WTC11 (cell line): ENCODE measurements around the gene DUSP15. TPM values are rescaled to one million over a fixed set of nuclear protein-coding genes. Genes with fewer than 3 reads are reported as not detected.

Source experiments
- ATAC-seq: fragments of 200-7000 bp; cut with Tn5 transposase; 2 replicates; pipeline ENCODE4 v1.10.0; 2021; ENCODE audit warnings: mild to moderate bottlenecking, moderate library complexity
- CTCF ChIA-PET: fragments of 300-600 bp; sonication (Branson Sonifier 250); formaldehyde crosslinking; loops from one replicate; lab custom pipeline; 2021; ENCODE audit warnings: antibody characterized with exemption; lab: Charles Lee
- POLR2A ChIA-PET: fragments of 350-600 bp; sonication (Branson Sonifier 250); formaldehyde crosslinking; loops from one replicate; lab custom pipeline; 2021; ENCODE audit warnings: antibody characterized with exemption; lab: Charles Lee
- DNase-seq: peaks from one replicate; pipeline ENCODE4 v3.0.0; 2021; ENCODE audit warnings: low spot score
- H3K27ac Mint-ChIP-seq: 2 replicates; pipeline ENCODE4 v1.8.0; 2021; ENCODE audit warnings: mixed read lengths
- H3K27me3 Mint-ChIP-seq: 2 replicates; pipeline ENCODE4 v1.8.0; 2021; ENCODE audit warnings: low read depth, mild to moderate bottlenecking, moderate library complexity, mixed read lengths
- H3K36me3 Mint-ChIP-seq: 2 replicates; pipeline ENCODE4 v1.8.0; 2021; ENCODE audit warnings: mixed read lengths
- H3K4me1 Mint-ChIP-seq: 2 replicates; pipeline ENCODE4 v1.8.0; 2022; ENCODE audit warnings: mixed read lengths
- H3K4me3 Mint-ChIP-seq: 2 replicates; pipeline ENCODE4 v1.8.0; 2021; ENCODE audit warnings: mild to moderate bottlenecking, moderate library complexity, mixed read lengths
- H3K9me3 Mint-ChIP-seq: 2 replicates; pipeline ENCODE4 v1.8.0; 2021; ENCODE audit warnings: mixed read lengths
- CBFB ChIP-seq: sonication (generic); formaldehyde crosslinking; IDR thresholded peaks from 2 replicates; pipeline ENCODE4 v1.8.1; 2022; ENCODE audit warnings: mild to moderate bottlenecking, low read depth, missing genetic modification reagents
- E2F5 ChIP-seq: sonication (generic); formaldehyde crosslinking; IDR thresholded peaks from 2 replicates; pipeline ENCODE4 v1.8.1; 2022; ENCODE audit warnings: mild to moderate bottlenecking, moderate library complexity, missing genetic modification reagents
- ELF4 ChIP-seq: sonication (generic); formaldehyde crosslinking; IDR thresholded peaks from 2 replicates; pipeline ENCODE4 v1.8.1; 2022; ENCODE audit warnings: low read depth, mild to moderate bottlenecking, moderate library complexity, missing genetic modification reagents
- ETV6 ChIP-seq: sonication (generic); formaldehyde crosslinking; IDR thresholded peaks from 2 replicates; pipeline ENCODE4 v1.8.1; 2022; ENCODE audit warnings: mild to moderate bottlenecking, missing genetic modification reagents
- NR1H2 ChIP-seq: sonication (generic); formaldehyde crosslinking; IDR thresholded peaks from 2 replicates; pipeline ENCODE4 v1.9.0; 2021; ENCODE audit warnings: mild to moderate bottlenecking, moderate library complexity, missing genetic modification reagents
- PRDM15 ChIP-seq: sonication (generic); formaldehyde crosslinking; IDR thresholded peaks from 2 replicates; pipeline ENCODE4 v1.8.0; 2022; ENCODE audit warnings: missing genetic modification reagents
- RELA ChIP-seq: sonication (generic); formaldehyde crosslinking; IDR thresholded peaks from 2 replicates; pipeline ENCODE4 v1.8.1; 2022; ENCODE audit warnings: missing genetic modification reagents, mild to moderate bottlenecking, borderline replicate concordance
- TEAD4 ChIP-seq: sonication (generic); formaldehyde crosslinking; IDR thresholded peaks from 2 replicates; pipeline ENCODE4 v1.8.0; 2022; ENCODE audit warnings: mild to moderate bottlenecking, missing genetic modification reagents
- ZBTB21 ChIP-seq: sonication (generic); formaldehyde crosslinking; IDR thresholded peaks from 2 replicates; pipeline ENCODE4 v1.8.1; 2023; ENCODE audit warnings: mild to moderate bottlenecking, missing genetic modification reagents, borderline replicate concordance
- ZNF138 ChIP-seq: sonication (generic); formaldehyde crosslinking; conservative IDR thresholded peaks from 2 replicates; pipeline ENCODE4 v1.8.1; 2022; ENCODE audit warnings: mild to moderate bottlenecking, moderate library complexity, missing genetic modification reagents
- ZNF423 ChIP-seq: fragments of 250-450 bp; sonication (Bioruptor Pico); IDR thresholded peaks from 2 replicates; pipeline ENCODE4 v2.1.2; 2022; ENCODE audit warnings: mild to moderate bottlenecking, moderate library complexity
- ZNF671 ChIP-seq: fragments of 250-450 bp; sonication (Bioruptor Pico); IDR thresholded peaks from 2 replicates; pipeline ENCODE4 v1.8.0; 2021; ENCODE audit warnings: mild to moderate bottlenecking
- total RNA-seq: library from RNA; stranded (reverse); gene quantifications from 3 replicates; pipeline ENCODE4 v1.2.3, GENCODE V29; 2021
- TF ChIP-seq, protein P1 (sequence below): sonication (generic); formaldehyde crosslinking; IDR thresholded peaks from 2 replicates; pipeline ENCODE4 v1.8.1; 2023; ENCODE audit warnings: mild to moderate bottlenecking, missing genetic modification reagents, moderate library complexity
- TF ChIP-seq, protein P2 (sequence below): sonication (generic); formaldehyde crosslinking; IDR thresholded peaks from 2 replicates; pipeline ENCODE4 v1.8.0; 2023; ENCODE audit warnings: missing genetic modification reagents
- TF ChIP-seq, protein P3 (sequence below): fragments of 250-450 bp; sonication (Bioruptor Pico); conservative IDR thresholded peaks from 2 replicates; pipeline ENCODE4 v1.9.0; 2021; ENCODE audit warnings: mild to moderate bottlenecking
- TF ChIP-seq, protein P4 (sequence below): sonication (generic); formaldehyde crosslinking; IDR thresholded peaks from 2 replicates; pipeline ENCODE4 v1.8.0; 2022; ENCODE audit warnings: mild to moderate bottlenecking, missing genetic modification reagents

Gene DUSP15
- total RNA-seq, 1 experiment from 2014 or later, result 1.7 TPM

DNA sequence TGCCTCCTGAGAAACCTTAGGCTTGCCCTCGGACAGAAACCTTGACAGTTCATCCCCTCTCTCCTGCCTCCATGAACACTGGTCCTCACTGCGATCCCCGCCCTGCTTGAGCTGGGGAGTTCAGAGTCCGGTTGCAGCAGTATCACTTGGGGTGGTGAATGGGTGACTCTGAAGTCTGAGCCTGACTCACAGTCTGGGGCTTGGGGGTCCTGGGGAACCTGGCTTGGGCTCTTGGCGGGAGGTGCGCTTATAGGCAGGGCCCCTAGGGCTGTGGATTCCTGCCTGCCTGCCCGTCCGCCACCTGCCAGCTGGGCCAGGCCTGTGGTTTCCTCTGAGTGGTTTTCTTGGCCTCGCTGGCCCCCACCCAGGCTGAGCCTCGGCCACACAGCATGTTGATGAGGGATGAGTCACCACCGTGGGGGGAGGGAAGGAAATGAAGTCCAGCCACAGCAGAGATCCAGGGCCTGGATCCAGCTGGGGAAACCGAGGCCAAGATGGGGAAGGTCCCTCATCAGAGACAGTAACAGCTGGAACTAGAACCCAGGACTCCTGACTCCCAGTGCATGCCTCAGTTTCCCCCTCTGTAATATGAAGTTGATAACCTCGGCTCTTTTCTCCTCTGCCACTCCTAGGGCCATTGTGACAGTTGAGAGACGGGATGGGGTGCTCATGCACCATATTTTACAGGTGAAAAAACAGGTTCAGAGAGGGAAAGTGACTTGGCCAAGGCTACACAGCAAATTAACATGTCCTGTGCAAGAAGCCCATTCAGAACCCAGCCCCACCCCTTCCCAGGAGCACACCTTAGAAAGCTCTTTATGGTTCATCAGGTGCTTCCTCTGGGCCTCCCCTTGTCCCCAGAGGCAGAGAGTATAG, 34.1 kb downstream of the DUSP15 start:
- no peak for ATAC-seq
- Mint-ChIP-seq H3K4me3 (no peak overlapping the region), H3K27ac (no peak overlapping the region), H3K36me3 (no peaks in the 10 kb centered on the region)
- TF ChIP-seq E2F5 (CRISPR knock-in tag) (no peak), CBFB (CRISPR knock-in tag) (no peak), ZBTB21 (no peak), TEAD4 (no peak)
- TF ChIP-seq, all 79 proteins: peak for 0
- POLR2A ChIA-PET, result no interaction called here
- Mint-ChIP-seq H3K4me1 (0 out of 2 replicates have a peak, but pooled peaks cover 13% of the 10 kb centered on the region), H3K9me3 (no peaks in the 10 kb centered on the region), H3K27me3 (no peaks in the 10 kb centered on the region)
- CTCF ChIA-PET, result interaction anchor here (0.6 to 5.7 kb wide), 7 partner anchors 10 to 256 kb away, joined by 3 to 70 read pairs (median 3); partner anchors contain the start of gene FOXS1
- DNase-seq, result no peak

DNA sequence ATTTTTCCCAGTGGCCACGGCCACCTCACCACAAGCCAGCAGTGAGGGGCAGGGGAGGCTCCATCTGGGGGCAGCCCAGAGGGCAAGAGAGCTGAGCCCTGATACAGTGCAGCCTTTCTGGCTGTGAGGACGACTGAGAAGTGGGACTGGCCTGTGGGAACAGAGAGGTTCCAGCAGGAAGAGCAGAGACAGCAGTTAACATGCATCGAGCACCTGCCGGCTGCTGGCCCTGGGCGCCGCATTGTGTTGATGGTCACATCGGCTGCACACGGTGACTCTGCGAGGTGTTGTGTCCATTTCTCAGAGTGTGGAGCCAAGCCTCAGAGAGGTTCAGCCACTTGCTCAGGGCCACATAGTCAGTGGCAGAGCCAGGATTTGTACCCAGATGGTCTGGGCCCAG, 34.8 kb downstream of the DUSP15 start:
- Mint-ChIP-seq H3K4me1 (0 out of 2 replicates have a peak, but pooled peaks cover 8% of the 10 kb centered on the region), H3K27ac (no peak overlapping the region), H3K36me3 (no peaks in the 10 kb centered on the region)
- POLR2A ChIA-PET, result no interaction called here
- ATAC-seq, result no peak
- CTCF ChIA-PET, result interaction anchor here (0.6 to 5.7 kb wide), 3 partner anchors 11 to 26 kb away, joined by 3 to 70 read pairs (median 38); partner anchors contain the start of gene FOXS1
- TF ChIP-seq ZNF138 (CRISPR knock-in tag) (no peak), RELA (CRISPR knock-in tag) (no peak), ELF4 (CRISPR knock-in tag) (no peak), ZNF423 (CRISPR knock-in tag) (no peak), PRDM15 (CRISPR knock-in tag) (no peak), TEAD4 (no peak), NR1H2 (no peak), E2F5 (CRISPR knock-in tag) (no peak), ZNF671 (CRISPR knock-in tag) (no peak), ETV6 (CRISPR knock-in tag) (no peak)
- TF ChIP-seq, protein P1, sequence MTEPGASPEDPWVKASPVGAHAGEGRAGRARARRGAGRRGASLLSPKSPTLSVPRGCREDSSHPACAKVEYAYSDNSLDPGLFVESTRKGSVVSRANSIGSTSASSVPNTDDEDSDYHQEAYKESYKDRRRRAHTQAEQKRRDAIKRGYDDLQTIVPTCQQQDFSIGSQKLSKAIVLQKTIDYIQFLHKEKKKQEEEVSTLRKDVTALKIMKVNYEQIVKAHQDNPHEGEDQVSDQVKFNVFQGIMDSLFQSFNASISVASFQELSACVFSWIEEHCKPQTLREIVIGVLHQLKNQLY (CRISPR knock-in tag), result no peak
- TF ChIP-seq, protein P2, sequence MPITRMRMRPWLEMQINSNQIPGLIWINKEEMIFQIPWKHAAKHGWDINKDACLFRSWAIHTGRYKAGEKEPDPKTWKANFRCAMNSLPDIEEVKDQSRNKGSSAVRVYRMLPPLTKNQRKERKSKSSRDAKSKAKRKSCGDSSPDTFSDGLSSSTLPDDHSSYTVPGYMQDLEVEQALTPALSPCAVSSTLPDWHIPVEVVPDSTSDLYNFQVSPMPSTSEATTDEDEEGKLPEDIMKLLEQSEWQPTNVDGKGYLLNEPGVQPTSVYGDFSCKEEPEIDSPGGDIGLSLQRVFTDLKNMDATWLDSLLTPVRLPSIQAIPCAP (CRISPR knock-in tag), result no peak
- TF ChIP-seq, protein P3, sequence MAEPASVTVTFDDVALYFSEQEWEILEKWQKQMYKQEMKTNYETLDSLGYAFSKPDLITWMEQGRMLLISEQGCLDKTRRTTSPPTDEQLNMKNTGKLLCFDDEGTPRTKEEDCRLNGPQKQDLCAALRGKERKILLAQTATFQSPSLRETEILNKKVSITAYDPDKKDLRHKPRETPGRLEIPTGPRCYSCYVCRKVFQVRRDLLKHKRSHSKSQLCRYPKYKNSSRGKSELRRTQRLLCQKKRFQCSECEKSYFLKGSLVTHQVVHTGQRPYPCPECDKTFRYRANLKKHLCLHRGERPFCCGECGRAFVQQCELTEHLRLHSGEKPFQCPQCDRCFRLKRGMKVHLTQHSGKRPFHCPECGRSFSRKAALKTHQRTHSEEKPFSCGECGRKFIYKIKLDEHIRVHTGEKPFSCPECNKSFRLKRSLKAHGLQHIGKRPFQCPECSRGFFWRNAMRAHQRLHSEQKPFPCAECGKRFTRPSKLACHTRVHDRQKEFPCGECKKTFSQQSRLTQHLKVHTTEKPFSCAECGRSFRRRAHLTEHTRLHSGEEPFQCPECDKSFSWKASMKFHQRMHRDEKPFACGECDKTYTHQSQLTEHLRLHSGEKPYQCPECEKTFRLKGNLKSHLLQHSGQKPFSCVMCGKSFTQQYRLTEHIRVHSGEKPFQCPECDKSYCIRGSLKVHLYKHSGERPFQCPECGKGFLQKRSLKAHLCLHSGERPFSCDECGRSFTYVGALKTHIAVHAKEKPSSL (CRISPR knock-in tag), result no peak
- TF ChIP-seq, protein P4, sequence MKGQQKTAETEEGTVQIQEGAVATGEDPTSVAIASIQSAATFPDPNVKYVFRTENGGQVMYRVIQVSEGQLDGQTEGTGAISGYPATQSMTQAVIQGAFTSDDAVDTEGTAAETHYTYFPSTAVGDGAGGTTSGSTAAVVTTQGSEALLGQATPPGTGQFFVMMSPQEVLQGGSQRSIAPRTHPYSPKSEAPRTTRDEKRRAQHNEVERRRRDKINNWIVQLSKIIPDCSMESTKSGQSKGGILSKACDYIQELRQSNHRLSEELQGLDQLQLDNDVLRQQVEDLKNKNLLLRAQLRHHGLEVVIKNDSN (CRISPR knock-in tag), result no peak
- TF ChIP-seq, all 79 proteins: peak for 0
- Mint-ChIP-seq H3K27me3 (no peaks in the 10 kb centered on the region), H3K9me3 (no peaks in the 10 kb centered on the region), H3K4me3 (no peak overlapping the region)
- no peak for DNase-seq
